Smooth muscle cell of the brain vasculature (primary cell): ENCODE results near the gene VTI1B.

Source experiments
- DNase-seq: peaks from one replicate; pipeline ENCODE4 v3.0.0-alpha.2; 2012; ENCODE audit warnings: low read depth, low spot score

Gene VTI1B

GRCh38 chr14:67679006-67679405 is 4.6 kb upstream of the VTI1B start:
- no peak for DNase-seq

GRCh38 chr14:67675219-67675582 is 769 bp upstream of the VTI1B start:
- no peak for DNase-seq

DNA sequence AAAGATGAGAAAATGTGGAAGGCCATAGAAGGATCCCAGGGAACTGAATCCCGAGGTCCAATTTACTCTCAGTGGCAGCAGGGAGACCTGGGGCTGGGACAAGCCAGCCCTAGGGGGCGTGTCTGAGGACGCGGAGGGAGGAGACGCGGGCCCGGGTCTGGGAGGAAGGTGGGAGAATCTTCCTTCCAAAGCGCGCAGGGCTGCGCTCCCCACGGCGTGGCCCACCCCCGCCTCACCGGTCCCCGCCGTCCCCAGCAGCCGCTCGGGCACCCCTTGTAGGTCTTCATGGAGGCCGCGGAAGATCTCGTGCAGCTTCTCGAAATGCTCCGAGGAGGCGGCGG is 323 bp downstream of the VTI1B start:
- DNase-seq, result no peak

- no peak for DNase-seq
Measured at GRCh38 chr14:67673451-67673850, 981 bp downstream of the VTI1B start.

GRCh38 chr14:67668559-67668958 is 5.9 kb downstream of the VTI1B start:
- no peak for DNase-seq

GRCh38 chr14:67666750-67667449 is 7.5 kb downstream of the VTI1B start:
- peak; percentile 39 for DNase-seq

- DNase-seq, result no peak
Measured at GRCh38 chr14:67665868-67666267, 8.6 kb downstream of the VTI1B start.

- no peak for DNase-seq
Measured at GRCh38 chr14:67663633-67664032, 10.8 kb downstream of the VTI1B start.

GRCh38 chr14:67653651-67654280 is 20.7 kb downstream of the VTI1B start:
- DNase-seq, result no peak

GRCh38 chr14:67652189-67652588 is 22.2 kb downstream of the VTI1B start:
- DNase-seq, result no peak

GRCh38 chr14:67650694-67651093 is 23.7 kb downstream of the VTI1B start:
- no peak for DNase-seq

GRCh38 chr14:67650151-67650550 is 24.3 kb downstream of the VTI1B start:
- no peak for DNase-seq

GRCh38 chr14:67646131-67646530 is 28.3 kb downstream of the VTI1B start:
- no peak for DNase-seq

DNA sequence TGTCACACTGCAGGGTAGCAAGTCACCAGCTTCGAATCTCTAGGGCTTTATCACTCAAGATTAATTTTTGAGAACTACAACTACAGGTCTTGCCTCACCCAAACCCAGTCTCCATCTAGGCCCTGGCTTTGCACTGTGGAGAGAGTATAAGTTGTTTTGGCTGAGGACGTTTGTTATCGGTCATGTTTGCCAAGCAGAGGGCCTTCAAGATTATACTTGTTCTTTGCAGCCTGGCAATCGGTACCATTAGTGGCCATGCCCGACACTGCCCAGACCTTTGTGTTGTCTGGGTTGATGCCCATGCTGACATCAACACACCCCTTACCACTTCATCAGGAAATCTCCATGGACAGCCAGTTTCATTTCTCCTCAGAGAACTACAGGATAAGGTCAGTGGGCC is 29.0 kb downstream of the VTI1B start:
- no peak for DNase-seq

GRCh38 chr14:67644428-67644827 is 30.0 kb downstream of the VTI1B start:
- no peak for DNase-seq

DNA sequence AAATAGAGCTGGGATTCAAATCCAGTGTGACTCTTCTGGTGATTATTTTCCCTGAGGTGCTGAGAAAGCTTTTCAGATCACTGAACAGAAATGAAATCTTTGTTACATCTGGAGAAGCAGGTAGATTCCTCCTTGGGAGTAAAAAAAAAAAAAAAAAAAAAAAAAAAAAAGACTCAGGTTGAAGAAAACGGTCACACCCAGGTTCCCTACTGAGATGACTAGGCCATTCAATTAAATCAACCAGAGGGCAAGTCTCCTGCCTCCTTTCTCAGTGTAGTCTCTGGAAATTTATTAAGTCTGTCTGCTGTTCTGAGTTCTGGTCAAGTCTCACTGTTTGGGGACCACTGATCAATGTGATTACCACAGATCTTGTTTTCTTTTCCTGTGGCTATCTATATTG is 30.7 kb downstream of the VTI1B start:
- no peak for DNase-seq

GRCh38 chr14:67641902-67642749 is 32.3 kb downstream of the VTI1B start:
- DNase-seq, result no peak

- no peak for DNase-seq
Measured at GRCh38 chr14:67641480-67641879, 33.0 kb downstream of the VTI1B start.

DNA sequence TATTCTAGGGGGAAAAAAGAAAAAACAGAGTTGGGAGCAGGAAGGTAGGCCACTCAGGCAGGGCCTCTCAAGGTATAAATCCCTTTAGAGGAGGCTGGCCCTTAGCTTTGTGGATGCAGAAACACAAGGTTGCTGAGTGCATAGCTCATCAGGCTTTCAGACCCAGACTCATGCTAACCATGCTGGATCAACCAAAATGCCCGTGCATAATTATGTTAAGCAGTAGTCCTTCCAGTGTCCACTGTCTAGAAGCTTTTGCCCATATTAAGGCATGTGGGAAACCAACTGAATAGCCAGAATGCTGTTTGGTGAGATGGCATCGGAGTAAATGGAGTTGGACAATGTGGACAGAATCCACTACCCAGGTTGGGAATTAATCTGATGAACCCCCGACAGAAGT is 35.8 kb downstream of the VTI1B start:
- no peak for DNase-seq

DNA sequence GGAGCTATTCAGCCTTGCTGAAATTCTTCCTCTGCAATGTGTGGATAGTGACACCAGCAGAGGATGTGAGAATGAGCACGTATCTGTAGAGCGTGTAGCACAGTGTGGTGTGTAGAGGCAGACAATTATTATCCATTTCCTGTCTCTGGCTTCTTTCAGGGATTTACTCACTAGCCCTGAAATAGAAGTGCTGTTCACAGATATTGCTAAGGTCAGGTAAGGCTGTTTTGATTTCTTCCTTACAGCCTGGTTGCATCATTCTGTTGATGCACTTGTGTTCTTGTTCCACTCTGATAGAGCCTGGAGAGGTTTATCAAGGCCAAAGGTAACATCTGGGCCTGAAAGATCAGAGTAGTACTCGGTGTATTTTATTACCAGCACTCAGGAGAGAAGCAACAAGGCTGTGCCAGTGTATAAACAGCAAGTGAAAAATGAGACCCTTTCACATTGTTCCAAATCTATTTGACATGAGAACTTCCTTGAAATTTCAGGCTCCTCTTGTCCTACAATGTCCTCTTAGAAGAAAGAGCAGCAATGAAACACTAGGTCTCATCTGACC is 38.0 kb downstream of the VTI1B start:
- DNase-seq, result no peak

- no peak for DNase-seq
Measured at GRCh38 chr14:67633451-67634147, 40.8 kb downstream of the VTI1B start.

GRCh38 chr14:67630938-67631337 is 43.5 kb downstream of the VTI1B start:
- no peak for DNase-seq
